Measurements from ENCODE around the gene CD82. TPM values are rescaled to one million over a fixed set of nuclear protein-coding genes. Genes with fewer than 3 reads are reported as not detected.

CD82 gene
- total RNA-seq, 2 experiments from 2014 or later: 289 to 319 TPM

GRCh38 chr11:44608991-44609782 lies 43.7 kb downstream of the CD82 start:
- intact Hi-C loops (cut with micrococcal nuclease): no loop called here
- peak; percentile 55 for ATAC-seq
- H3K4me3 Mint-ChIP-seq: peak overlapping the region; percentile 25
- peaks cover 86% of the 10 kb centered on the region for H3K4me1 Mint-ChIP-seq (ENCODE audit: low read depth)
- POLR2A ChIA-PET: interaction anchor here (1.3 to 1.9 kb wide), 4 partner anchors 8 to 42 kb away, joined by 3 to 12 read pairs (median 6); no protein-coding TSS in a partner anchor
- peaks cover 77% of the 10 kb centered on the region for H3K36me3 Mint-ChIP-seq (ENCODE audit: low read depth)
- no peaks in the 10 kb centered on the region for H3K27me3 Mint-ChIP-seq
- peak overlapping the region; percentile 89 for H3K27ac Mint-ChIP-seq
- CTCF ChIA-PET: interaction anchor here (1.0 to 10.1 kb wide), 5 partner anchors 13 to 515 kb away, joined by 3 to 307 read pairs (median 3); partner anchors contain the start of gene CD82
- no peaks in the 10 kb centered on the region for H3K9me3 Mint-ChIP-seq
- DNase-seq: peak; percentile 66
- TF ChIP-seq, protein P1, sequence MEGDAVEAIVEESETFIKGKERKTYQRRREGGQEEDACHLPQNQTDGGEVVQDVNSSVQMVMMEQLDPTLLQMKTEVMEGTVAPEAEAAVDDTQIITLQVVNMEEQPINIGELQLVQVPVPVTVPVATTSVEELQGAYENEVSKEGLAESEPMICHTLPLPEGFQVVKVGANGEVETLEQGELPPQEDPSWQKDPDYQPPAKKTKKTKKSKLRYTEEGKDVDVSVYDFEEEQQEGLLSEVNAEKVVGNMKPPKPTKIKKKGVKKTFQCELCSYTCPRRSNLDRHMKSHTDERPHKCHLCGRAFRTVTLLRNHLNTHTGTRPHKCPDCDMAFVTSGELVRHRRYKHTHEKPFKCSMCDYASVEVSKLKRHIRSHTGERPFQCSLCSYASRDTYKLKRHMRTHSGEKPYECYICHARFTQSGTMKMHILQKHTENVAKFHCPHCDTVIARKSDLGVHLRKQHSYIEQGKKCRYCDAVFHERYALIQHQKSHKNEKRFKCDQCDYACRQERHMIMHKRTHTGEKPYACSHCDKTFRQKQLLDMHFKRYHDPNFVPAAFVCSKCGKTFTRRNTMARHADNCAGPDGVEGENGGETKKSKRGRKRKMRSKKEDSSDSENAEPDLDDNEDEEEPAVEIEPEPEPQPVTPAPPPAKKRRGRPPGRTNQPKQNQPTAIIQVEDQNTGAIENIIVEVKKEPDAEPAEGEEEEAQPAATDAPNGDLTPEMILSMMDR (IDR thresholded peaks at IDR 0.05): no peak

DNA sequence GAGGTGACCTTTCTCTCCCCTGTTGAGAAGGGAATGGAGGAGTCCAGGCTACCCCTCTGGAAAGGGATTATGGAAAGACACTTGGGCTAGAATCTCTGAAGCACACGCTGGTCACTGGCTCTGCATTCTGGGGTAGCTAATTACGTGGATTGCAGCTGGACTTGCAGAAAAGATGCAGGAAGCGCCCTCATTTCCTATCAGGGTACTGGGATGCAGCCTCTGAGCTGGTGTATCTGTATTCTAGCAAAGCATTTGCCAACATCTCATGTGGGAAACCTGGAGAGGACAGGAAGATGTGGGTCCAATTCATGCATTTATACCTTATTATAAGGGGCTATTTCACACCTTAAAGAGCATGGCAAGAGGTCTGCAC lies 44.3 kb downstream of the CD82 start:
- ATAC-seq: no peak
- intact Hi-C loops (cut with micrococcal nuclease): no loop called here
- Mint-ChIP-seq H3K36me3 (ENCODE audit: low read depth) (peaks cover 77% of the 10 kb centered on the region), H3K27ac (peak overlapping the region; percentile 89), H3K9me3 (no peaks in the 10 kb centered on the region), H3K27me3 (no peaks in the 10 kb centered on the region), H3K4me1 (ENCODE audit: low read depth) (peaks cover 85% of the 10 kb centered on the region), H3K4me3 (peak overlapping the region; percentile 25)
- DNase-seq: no peak
- TF ChIP-seq, protein P1 (IDR thresholded peaks at IDR 0.05): no peak
- CTCF ChIA-PET: interaction anchor here (1.0 to 10.1 kb wide), 6 partner anchors 12 to 515 kb away, joined by 3 to 307 read pairs (median 4); partner anchors contain the start of gene CD82
- POLR2A ChIA-PET: interaction anchor here (1.3 to 1.9 kb wide), 4 partner anchors 8 to 43 kb away, joined by 3 to 12 read pairs (median 6); no protein-coding TSS in a partner anchor

- POLR2A ChIA-PET: interaction anchor here (0.8 to 2.9 kb wide), 7 partner anchors 9 to 52 kb away, joined by 3 to 12 read pairs (median 7); no protein-coding TSS in a partner anchor
- TF ChIP-seq, protein P1 (IDR thresholded peaks at IDR 0.05): no peak
- Mint-ChIP-seq H3K9me3 (no peaks in the 10 kb centered on the region), H3K27me3 (no peaks in the 10 kb centered on the region), H3K4me1 (ENCODE audit: low read depth) (peaks cover 82% of the 10 kb centered on the region), H3K4me3 (peak overlapping the region; percentile 13), H3K27ac (peak overlapping the region; percentile 89), H3K36me3 (ENCODE audit: low read depth) (peaks cover 77% of the 10 kb centered on the region)
- intact Hi-C loops (cut with micrococcal nuclease): no loop called here
- CTCF ChIA-PET: interaction anchor here (1.0 to 10.1 kb wide), 8 partner anchors 8 to 516 kb away, joined by 3 to 307 read pairs (median 6); partner anchors contain the start of gene CD82
- no peak for ATAC-seq
- DNase-seq: no peak
Measured at GRCh38 chr11:44610186-44610955, 44.9 kb downstream of the CD82 start.

DNA sequence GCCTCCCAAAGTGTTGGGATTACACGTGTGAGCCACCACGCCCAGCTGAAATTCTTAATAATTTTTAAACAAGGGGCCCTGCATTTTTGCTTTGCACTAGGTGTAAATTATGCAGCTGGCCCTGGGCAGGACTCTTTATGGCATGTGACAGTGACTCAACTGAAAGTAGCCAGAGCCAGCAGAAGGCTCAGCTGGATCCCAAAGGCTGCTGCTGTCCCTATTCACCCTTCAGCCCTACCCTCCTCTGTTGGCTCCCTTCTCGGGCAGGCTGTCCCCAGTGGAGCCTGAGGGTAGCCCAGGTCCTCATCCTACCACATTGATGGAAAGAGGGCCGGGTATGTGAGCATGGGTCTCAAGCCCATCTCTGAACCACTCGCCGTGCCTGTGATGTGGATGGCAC lies 45.6 kb downstream of the CD82 start:
- peaks cover 76% of the 10 kb centered on the region for H3K4me1 Mint-ChIP-seq (ENCODE audit: low read depth)
- no peaks in the 10 kb centered on the region for H3K9me3 Mint-ChIP-seq
- peak overlapping the region; percentile 89 for H3K27ac Mint-ChIP-seq
- peaks cover 76% of the 10 kb centered on the region for H3K36me3 Mint-ChIP-seq (ENCODE audit: low read depth)
- ATAC-seq: peak; percentile 5
- intact Hi-C loops (cut with micrococcal nuclease): no loop called here
- no peak overlapping the region for H3K4me3 Mint-ChIP-seq
- no peaks in the 10 kb centered on the region for H3K27me3 Mint-ChIP-seq
- ChIA-PET POLR2A (interaction anchor here (0.8 to 2.9 kb wide), 7 partner anchors 10 to 53 kb away, joined by 4 to 15 read pairs (median 8); no protein-coding TSS in a partner anchor), CTCF (interaction anchor here (0.8 to 10.1 kb wide), 9 partner anchors 9 to 164 kb away, joined by 3 to 307 read pairs (median 8); partner anchors contain the start of gene CD82)
- TF ChIP-seq, protein P1 (IDR thresholded peaks at IDR 0.05): no peak
- DNase-seq: no peak

All from activated CD8-positive, alpha-beta T cell treated with anti-CD3 and anti-CD28 coated beads for 36 hours (primary cell).